Subcutaneous adipose tissue (tissue), 4 donors: ENCODE results near the gene CEMIP. TPM values are rescaled to one million over a fixed set of nuclear protein-coding genes. Genes with fewer than 3 reads are reported as not detected.

Experiments used
- CTCF ChIP-seq: fragments of 450-650 bp; IDR thresholded peaks from one replicate; pipeline ENCODE4 v1.5.1; 2016; ENCODE audit warnings: low read depth, mild to moderate bottlenecking, control low read depth, antibody characterized with exemption, moderate library complexity
- total RNA-seq, 4 donors: library from RNA; depleted of rRNA; stranded (reverse); fragments of >200 nt; gene quantifications; one replicate each; pipeline ENCODE4 v1.1.0, GENCODE V29; 2016

CEMIP gene
- total RNA-seq, 4 donors from 2014 or later: 0.17 TPM; not detected in 3

- TF ChIP-seq CTCF: no peak
Measured at GRCh38 chr15:80846031-80846815, 67.1 kb downstream of the CEMIP start.

- TF ChIP-seq CTCF: no peak
Measured at GRCh38 chr15:80849308-80849707, 70.1 kb downstream of the CEMIP start.

GRCh38 chr15:80850941-80851451 is 71.8 kb downstream of the CEMIP start:
- no peak for TF ChIP-seq CTCF

- no peak for TF ChIP-seq CTCF
Measured at GRCh38 chr15:80852676-80853075, 73.5 kb downstream of the CEMIP start.

- TF ChIP-seq CTCF: no peak
Measured at GRCh38 chr15:80854104-80854503, 74.9 kb downstream of the CEMIP start.

- TF ChIP-seq CTCF: no peak
Measured at GRCh38 chr15:80855206-80855605, 76.0 kb downstream of the CEMIP start.

GRCh38 chr15:80856400-80856799 is 77.2 kb downstream of the CEMIP start:
- no peak for TF ChIP-seq CTCF
